ENCODE measurements around the gene CWC27.

Gene CWC27

GRCh38 chr5:65018763-65019162 lies 250.0 kb downstream of the CWC27 start:
- no peak for DNase-seq (ENCODE audit: low read depth, low spot score)
- H3K4me3 ChIP-seq (ENCODE audit: low read length) = no peak overlapping the region

GRCh38 chr5:65020492-65020891 lies 251.8 kb downstream of the CWC27 start:
- DNase-seq (ENCODE audit: low read depth, low spot score) = peak; percentile 34
- no peak overlapping the region for H3K4me3 ChIP-seq (ENCODE audit: low read length)

DNA sequence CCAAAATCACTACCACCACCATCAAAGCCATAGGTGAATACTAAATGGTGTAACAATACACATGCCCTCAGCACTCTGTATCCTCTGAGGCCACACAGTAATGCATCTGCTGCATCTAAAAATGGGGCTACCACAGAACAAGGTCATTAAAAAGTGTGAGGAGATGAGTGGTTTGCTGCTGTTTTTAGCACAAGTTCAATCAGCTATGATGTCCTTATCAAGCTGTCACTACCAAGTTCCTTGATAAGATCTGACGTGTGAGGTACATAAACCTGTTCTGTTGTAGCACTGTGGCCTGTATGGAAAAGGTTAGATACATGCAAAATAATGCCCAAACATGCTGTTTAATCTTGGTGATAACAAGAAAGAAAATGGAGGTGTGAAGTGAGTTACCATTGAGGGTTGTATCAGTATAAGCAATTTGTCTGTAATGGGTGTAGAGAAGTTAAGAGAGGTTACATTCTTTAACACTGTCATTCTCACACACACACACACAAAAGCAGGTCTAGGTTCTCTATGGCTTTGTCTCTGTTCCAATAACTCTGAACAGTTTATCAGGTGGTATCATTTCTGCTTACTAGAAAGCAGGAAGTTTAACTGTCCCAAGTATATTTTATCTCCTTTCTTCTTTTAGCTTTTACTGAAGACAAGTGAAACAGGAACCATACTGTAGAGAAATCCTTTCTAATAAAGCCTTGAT lies 252.9 kb downstream of the CWC27 start:
- no peak overlapping the region for H3K4me3 ChIP-seq (ENCODE audit: low read length)
- peak; percentile 23 for DNase-seq (ENCODE audit: low read depth, low spot score)

GRCh38 chr5:65022932-65023331 lies 254.2 kb downstream of the CWC27 start:
- no peak overlapping the region for H3K4me3 ChIP-seq (ENCODE audit: low read length)
- no peak for DNase-seq (ENCODE audit: low read depth, low spot score)

GRCh38 chr5:65024681-65025080 lies 256.0 kb downstream of the CWC27 start:
- H3K4me3 ChIP-seq (ENCODE audit: low read length) = no peak overlapping the region
- no peak for DNase-seq (ENCODE audit: low read depth, low spot score)

- DNase-seq (ENCODE audit: low read depth, low spot score) = no peak
- no peak overlapping the region for H3K4me3 ChIP-seq (ENCODE audit: low read length)
Observed at GRCh38 chr5:65026816-65027548, 258.3 kb downstream of the CWC27 start.

- DNase-seq (ENCODE audit: low read depth, low spot score) = no peak
- no peak overlapping the region for H3K4me3 ChIP-seq (ENCODE audit: low read length)
Observed at GRCh38 chr5:65029178-65029577, 260.4 kb downstream of the CWC27 start.

DNA sequence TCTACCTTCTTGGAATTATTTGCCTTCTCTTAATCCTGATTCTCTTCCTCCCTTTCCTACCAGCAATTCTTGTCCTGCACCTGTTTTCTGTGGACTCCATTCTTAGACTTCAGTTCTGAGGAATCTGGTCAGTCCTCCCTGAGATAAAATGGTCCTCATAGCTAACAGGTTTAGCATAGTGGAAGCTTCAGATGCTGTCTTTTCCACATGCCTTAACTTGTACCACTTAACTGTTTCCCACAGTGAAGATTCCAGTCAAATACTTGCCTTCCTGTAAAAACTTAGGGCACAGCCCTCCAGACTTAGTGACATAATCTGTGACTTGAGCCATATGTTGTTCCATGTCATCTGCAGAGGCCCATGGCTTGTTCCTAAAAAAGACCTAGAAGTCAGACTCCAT lies 261.3 kb downstream of the CWC27 start:
- DNase-seq (ENCODE audit: low read depth, low spot score) = no peak
- no peak overlapping the region for H3K4me3 ChIP-seq (ENCODE audit: low read length)

- no peak overlapping the region for H3K4me3 ChIP-seq (ENCODE audit: low read length)
- DNase-seq (ENCODE audit: low read depth, low spot score) = no peak
Observed at GRCh38 chr5:65032250-65032649, 263.5 kb downstream of the CWC27 start.

GRCh38 chr5:65034029-65034812 lies 265.5 kb downstream of the CWC27 start:
- DNase-seq (ENCODE audit: low read depth, low spot score) = no peak
- H3K4me3 ChIP-seq (ENCODE audit: low read length) = no peak overlapping the region

DNA sequence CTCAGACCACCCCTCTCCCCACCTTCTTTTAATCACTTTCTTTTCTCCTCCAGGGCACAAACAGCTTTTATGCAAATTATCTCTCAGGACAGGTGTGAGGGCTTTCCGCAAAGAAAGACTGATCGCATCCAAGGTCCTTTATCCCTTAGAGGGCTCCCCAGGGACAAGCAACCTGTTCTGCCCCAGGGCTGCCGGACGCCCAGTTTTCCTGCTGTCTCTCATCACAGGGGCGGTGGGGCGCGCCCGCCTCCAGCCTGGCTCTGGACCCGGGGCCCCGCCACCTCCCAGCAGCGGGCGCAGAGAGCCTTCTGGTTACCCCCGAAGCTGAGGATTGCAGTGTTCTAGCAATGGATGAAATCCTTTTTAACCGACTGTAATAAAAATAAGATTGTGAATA lies 266.1 kb downstream of the CWC27 start:
- H3K4me3 ChIP-seq (ENCODE audit: low read length) = no peak overlapping the region
- no peak for DNase-seq (ENCODE audit: low read depth, low spot score)

DNA sequence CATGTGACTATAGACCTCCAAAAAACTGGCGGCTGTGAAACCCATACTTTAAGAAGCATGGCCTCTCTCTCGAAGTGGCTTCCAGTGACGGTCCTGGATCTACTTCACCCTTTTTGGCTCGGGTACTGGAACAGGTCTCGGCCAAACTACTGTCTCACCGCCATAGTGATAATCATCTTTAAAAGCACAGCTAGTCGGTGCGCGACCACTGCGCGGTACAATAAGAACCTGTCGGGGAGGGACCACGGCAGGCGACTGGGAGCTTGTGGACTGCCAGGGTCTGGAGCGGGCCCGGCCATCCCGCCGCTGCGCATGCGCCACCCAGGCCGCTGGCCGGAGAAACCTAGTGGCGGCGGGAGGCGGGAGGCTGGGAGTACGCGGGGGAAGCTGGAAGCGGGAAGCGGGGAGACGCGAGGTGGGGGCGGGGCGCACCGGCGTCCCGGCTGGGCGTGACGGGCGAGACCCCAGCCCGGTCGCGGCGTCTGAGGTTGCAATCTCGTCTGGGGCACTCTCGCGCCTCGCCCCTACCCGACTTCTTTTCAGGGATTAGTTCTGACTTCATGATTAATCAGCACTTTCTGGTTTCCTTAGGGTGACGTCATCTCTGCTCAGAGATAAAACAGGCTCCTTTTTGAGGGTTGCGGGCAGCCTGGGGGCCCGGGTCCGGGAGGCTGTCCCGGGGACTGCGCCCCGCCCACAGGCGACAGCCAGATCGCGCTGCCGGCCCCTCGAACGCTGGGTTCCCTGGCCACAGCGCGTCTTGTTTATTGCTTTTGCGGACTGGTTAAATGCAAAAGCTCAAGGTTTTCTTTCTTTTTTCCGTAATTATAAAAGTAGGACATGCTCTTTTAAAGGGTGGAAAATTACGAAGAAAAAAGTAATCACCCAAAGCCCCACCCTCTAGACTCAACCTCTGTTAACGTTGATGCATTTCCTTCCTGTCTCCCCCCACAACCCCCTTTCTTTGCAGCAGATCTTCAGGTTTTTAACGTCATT lies 266.8 kb downstream of the CWC27 start:
- no peak for DNase-seq (ENCODE audit: low read depth, low spot score)
- H3K4me3 ChIP-seq (ENCODE audit: low read length) = peak overlapping the region; percentile 26

DNA sequence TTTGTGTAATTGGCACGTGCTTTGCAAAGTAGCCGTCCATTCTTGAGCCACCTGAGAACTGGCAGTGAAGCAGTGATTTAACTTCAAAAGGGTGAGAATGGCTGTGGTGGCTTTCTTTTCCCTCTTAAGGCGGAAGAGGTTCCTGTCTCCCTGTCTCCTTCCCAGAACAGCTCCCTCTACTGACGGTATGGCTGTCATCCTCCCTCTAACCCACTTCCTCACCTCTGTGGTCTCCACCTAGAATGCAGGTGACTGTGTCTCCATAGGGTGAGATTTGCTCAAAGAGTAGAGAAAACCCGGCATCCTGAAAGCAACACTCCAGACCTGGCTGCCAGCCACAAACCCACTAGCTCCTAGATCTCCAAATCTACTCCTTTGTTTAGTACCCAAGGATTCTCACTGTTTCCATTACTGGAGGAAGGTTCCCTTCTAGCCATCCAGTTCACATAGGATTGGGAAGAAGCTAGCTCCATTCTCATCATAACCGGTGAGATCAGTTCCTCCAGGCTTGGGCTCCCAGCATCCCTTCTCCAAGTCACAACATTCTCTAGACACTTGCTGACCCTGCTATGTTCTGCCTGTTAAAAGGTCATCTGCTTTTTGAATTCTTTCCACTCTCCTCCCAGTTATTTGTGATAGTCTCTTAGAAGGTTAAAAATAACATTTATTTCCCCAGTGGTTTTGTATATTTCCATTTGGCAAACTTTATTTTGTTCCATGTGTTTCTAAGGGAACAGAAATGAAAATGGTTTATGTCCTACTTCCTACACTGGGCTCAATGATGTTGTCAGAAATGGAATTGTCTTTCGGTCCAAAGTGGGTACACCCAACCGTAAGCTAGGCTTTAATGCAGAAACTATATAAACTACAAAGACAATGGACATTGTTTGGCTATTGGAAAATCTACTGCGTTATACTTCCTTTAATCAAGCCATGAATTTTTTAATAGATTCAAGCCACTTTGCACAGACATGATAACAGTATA lies 269.4 kb downstream of the CWC27 start:
- no peak overlapping the region for H3K4me3 ChIP-seq (ENCODE audit: low read length)
- no peak for DNase-seq (ENCODE audit: low read depth, low spot score)

GRCh38 chr5:65041296-65042158 lies 272.8 kb downstream of the CWC27 start:
- no peak overlapping the region for H3K4me3 ChIP-seq (ENCODE audit: low read length)
- DNase-seq (ENCODE audit: low read depth, low spot score) = no peak

DNA sequence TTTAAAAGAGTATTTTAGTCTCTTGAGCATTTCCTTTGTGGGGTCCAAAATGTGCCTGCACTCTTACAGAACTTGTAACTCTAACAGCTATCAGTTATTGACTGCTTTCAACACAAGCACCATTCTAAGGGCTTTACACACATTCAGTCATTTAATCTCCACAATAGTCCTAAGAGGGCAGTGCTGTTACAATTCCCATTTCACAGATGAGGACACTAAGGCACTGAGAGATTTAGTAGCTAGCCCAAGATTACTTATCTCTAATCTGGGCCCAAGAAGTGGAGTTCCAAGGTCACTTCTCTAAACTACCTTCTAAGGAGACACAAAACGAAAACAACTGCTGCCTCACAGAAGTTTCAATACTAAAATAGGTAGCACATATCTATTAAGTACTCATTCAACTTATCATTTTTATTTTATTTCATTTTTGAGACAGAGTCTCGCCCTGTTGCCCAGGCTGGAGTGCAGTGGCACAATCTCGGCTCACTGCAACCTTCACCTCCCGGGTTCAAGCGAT lies 275.2 kb downstream of the CWC27 start:
- no peak for DNase-seq (ENCODE audit: low read depth, low spot score)
- no peak overlapping the region for H3K4me3 ChIP-seq (ENCODE audit: low read length)

- no peak for DNase-seq (ENCODE audit: low read depth, low spot score)
- H3K4me3 ChIP-seq (ENCODE audit: low read length) = no peak overlapping the region
Observed at GRCh38 chr5:65047225-65047624, 278.5 kb downstream of the CWC27 start.

All from Jurkat, Clone E6-1 (cell line).